HG03175 (cell line): Measurements from ENCODE around the gene DRAM1.
"Not testable (repeated sequence)": the region's sequence is repeated elsewhere in the genome, so short reads cannot be mapped to it uniquely, and the experiment has no call there.

ENCODE experiments used
- ATAC-seq: cut with Tn5 transposase; IDR thresholded peaks from one replicate; pipeline ENCODE4 v1.9.1; 2021; ENCODE audit warnings: mild to moderate bottlenecking, moderate library complexity; ENCODE audit not compliant: unreplicated experiment

Gene DRAM1

GRCh38 chr12:101901777-101902176, 24.4 kb downstream of the DRAM1 start:
- no peak for ATAC-seq

- ATAC-seq: no peak
Measured at GRCh38 chr12:101902641-101903040, 25.3 kb downstream of the DRAM1 start.

GRCh38 chr12:101906226-101906625, 28.8 kb downstream of the DRAM1 start:
- no peak for ATAC-seq

GRCh38 chr12:101908395-101908794, 31.0 kb downstream of the DRAM1 start:
- ATAC-seq: no peak

GRCh38 chr12:101909646-101910045, 32.3 kb downstream of the DRAM1 start:
- no peak for ATAC-seq

- no peak for ATAC-seq
Measured at GRCh38 chr12:101915841-101916240, 38.5 kb downstream of the DRAM1 start.

- not testable (repeated sequence) for ATAC-seq
Measured at GRCh38 chr12:101918805-101919204, 41.4 kb downstream of the DRAM1 start.

GRCh38 chr12:101919447-101919846, 42.1 kb downstream of the DRAM1 start:
- ATAC-seq: no peak

GRCh38 chr12:101920906-101921305, 43.5 kb downstream of the DRAM1 start:
- ATAC-seq: no peak

GRCh38 chr12:101923045-101923718, 45.8 kb downstream of the DRAM1 start:
- no peak for ATAC-seq

- no peak for ATAC-seq
Measured at GRCh38 chr12:101924618-101925017, 47.2 kb downstream of the DRAM1 start.

- ATAC-seq: no peak
Measured at GRCh38 chr12:101925361-101925760, 48.0 kb downstream of the DRAM1 start.

- ATAC-seq: no peak
Measured at GRCh38 chr12:101925935-101926334, 48.6 kb downstream of the DRAM1 start.

GRCh38 chr12:101927036-101927435, 49.7 kb downstream of the DRAM1 start:
- no peak for ATAC-seq

- ATAC-seq: no peak
Measured at GRCh38 chr12:101927999-101928398, 50.6 kb downstream of the DRAM1 start.

- no peak for ATAC-seq
Measured at GRCh38 chr12:101928556-101928955, 51.2 kb downstream of the DRAM1 start.

GRCh38 chr12:101929365-101930041, 52.1 kb downstream of the DRAM1 start:
- no peak for ATAC-seq

GRCh38 chr12:101931498-101932326, 54.3 kb downstream of the DRAM1 start:
- peak; percentile 57 for ATAC-seq

GRCh38 chr12:101933866-101934514, 56.6 kb downstream of the DRAM1 start:
- no peak for ATAC-seq

- peak; percentile 76 for ATAC-seq
Measured at GRCh38 chr12:101935890-101936746, 58.7 kb downstream of the DRAM1 start.
